ENCODE measurements around the gene NINJ2. TPM values are rescaled to one million over a fixed set of nuclear protein-coding genes. Genes with fewer than 3 reads are reported as not detected.

The NINJ2 gene
- total RNA-seq, 1 donor, result 5.8 TPM

Small RNA genes within 50 kb of the gene (small RNA-seq; reads per million reads assigned to genes)
- gene RNU7-103P, result not detected

Other genes with a start within 250 kb of the NINJ2 start
- gene B4GALNT3, start 203.5 kb downstream of the NINJ2 start, total RNA-seq, result 0.29 and 0.36 TPM in 2 replicates
- 110 and 127 TPM in 2 replicates for gene WNK1, start 89.1 kb upstream of the NINJ2 start, total RNA-seq